Measurements from ENCODE around the gene GRM4.

DNA sequence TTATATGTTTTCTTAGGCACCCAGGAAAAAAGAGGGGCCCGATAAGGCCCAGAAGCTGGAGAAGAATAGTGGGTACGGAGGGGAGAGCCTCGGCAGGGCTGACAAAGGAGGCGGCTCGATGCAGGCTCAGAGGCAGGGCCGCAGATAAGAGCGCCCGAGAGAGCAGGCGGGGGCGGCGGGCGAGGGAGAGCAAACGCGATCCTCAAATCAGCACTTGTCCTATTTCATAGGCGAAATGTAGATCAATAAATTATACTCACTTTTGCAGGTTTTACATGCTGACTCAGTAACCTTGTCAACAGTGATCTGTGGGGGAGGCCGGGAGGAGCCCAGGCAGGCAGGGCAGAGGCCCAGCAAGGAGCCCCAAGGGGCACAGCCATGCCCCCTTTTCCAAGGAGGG is 42.6 kb downstream of the GRM4 start:
- TF ChIP-seq, protein P1, sequence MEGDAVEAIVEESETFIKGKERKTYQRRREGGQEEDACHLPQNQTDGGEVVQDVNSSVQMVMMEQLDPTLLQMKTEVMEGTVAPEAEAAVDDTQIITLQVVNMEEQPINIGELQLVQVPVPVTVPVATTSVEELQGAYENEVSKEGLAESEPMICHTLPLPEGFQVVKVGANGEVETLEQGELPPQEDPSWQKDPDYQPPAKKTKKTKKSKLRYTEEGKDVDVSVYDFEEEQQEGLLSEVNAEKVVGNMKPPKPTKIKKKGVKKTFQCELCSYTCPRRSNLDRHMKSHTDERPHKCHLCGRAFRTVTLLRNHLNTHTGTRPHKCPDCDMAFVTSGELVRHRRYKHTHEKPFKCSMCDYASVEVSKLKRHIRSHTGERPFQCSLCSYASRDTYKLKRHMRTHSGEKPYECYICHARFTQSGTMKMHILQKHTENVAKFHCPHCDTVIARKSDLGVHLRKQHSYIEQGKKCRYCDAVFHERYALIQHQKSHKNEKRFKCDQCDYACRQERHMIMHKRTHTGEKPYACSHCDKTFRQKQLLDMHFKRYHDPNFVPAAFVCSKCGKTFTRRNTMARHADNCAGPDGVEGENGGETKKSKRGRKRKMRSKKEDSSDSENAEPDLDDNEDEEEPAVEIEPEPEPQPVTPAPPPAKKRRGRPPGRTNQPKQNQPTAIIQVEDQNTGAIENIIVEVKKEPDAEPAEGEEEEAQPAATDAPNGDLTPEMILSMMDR (IDR thresholded peaks at IDR 0.05), result no peak
- no peak for TF ChIP-seq POLR2A (IDR thresholded peaks at IDR 0.05)
